GM12864 (cell line): ENCODE measurements around the gene ZNF521.

Experiments
- DNase-seq: peaks from one replicate; pipeline ENCODE4 v3.0.0-alpha.2; 2011; ENCODE audit warnings: low read depth
- H3K4me3 ChIP-seq: 2 replicates; pipeline ENCODE4 v1.5.1; 2011; ENCODE audit warnings: mild to moderate bottlenecking, low read depth, low read length, control low read depth
- CTCF ChIP-seq: IDR thresholded peaks from 2 replicates; pipeline ENCODE4 v1.5.1; 2011; ENCODE audit warnings: low read depth, mild to moderate bottlenecking, moderate library complexity, low read length, control low read depth, inconsistent platforms; ENCODE audit errors: missing control alignments

Gene ZNF521

GRCh38 chr18:25140124-25140961 is 211.6 kb downstream of the ZNF521 start:
- no peak for DNase-seq
- TF ChIP-seq CTCF: no peak
- no peak overlapping the region for H3K4me3 ChIP-seq

GRCh38 chr18:25137197-25137472 is 214.8 kb downstream of the ZNF521 start:
- no peak overlapping the region for H3K4me3 ChIP-seq
- no peak for TF ChIP-seq CTCF
- DNase-seq: no peak

- H3K4me3 ChIP-seq: no peak overlapping the region
- no peak for DNase-seq
- no peak for TF ChIP-seq CTCF
Observed at GRCh38 chr18:25136416-25137196, 215.4 kb downstream of the ZNF521 start.

- TF ChIP-seq CTCF: no peak
- no peak overlapping the region for H3K4me3 ChIP-seq
- no peak for DNase-seq
Observed at GRCh38 chr18:25134861-25135260, 217.1 kb downstream of the ZNF521 start.

- DNase-seq: no peak
- no peak for TF ChIP-seq CTCF
- H3K4me3 ChIP-seq: no peak overlapping the region
Observed at GRCh38 chr18:25133879-25134278, 218.1 kb downstream of the ZNF521 start.

GRCh38 chr18:25132786-25133496 is 219.0 kb downstream of the ZNF521 start:
- no peak for DNase-seq
- H3K4me3 ChIP-seq: no peak overlapping the region
- no peak for TF ChIP-seq CTCF
